Keratinocyte (primary cell): ENCODE results near the gene PDE4C. TPM values are rescaled to one million over a fixed set of nuclear protein-coding genes. Genes with fewer than 3 reads are reported as not detected.

Source experiments
- DNase-seq: peaks from one replicate; pipeline ENCODE4 v3.0.0-alpha.2; 2011; ENCODE audit warnings: low read depth, missing footprints, low spot score
- FAIRE-seq: peaks from 2 replicates; lab custom pipeline; 2011; peaks lifted over from hg19 to GRCh38; lab: Jason Lieb, UNC
- H2AFZ ChIP-seq: 2 replicates; pipeline ENCODE4 v1.6.0; 2012; ENCODE audit warnings: low read length, control low read depth, inconsistent platforms; ENCODE audit not compliant: control insufficient read depth
- H3K27ac ChIP-seq: 2 replicates; pipeline ENCODE4 v1.5.1; 2011; ENCODE audit warnings: low read length; ENCODE audit not compliant: control insufficient read depth, insufficient read depth
- H3K27me3 ChIP-seq: 3 replicates; pipeline ENCODE4 v1.6.0; 2011; ENCODE audit warnings: low read length; ENCODE audit not compliant: control insufficient read depth, insufficient read depth; ENCODE audit errors: extremely low read depth
- H3K36me3 ChIP-seq, 2 experiments: 2 replicates in 1 of 2; 3 replicates in 1 of 2; pipeline ENCODE4 v1.5.1; 2011; ENCODE audit warnings: low read length in 2 of 2, mild to moderate bottlenecking in 1 of 2; ENCODE audit not compliant: control insufficient read depth in 2 of 2, insufficient read depth in 2 of 2; ENCODE audit errors: extremely low read depth in 1 of 2
- H3K4me1 ChIP-seq: 3 replicates; pipeline ENCODE4 v1.5.1; 2011; ENCODE audit warnings: low read length; ENCODE audit not compliant: control insufficient read depth, insufficient read depth; ENCODE audit errors: extremely low read depth
- H3K4me2 ChIP-seq: 3 replicates; pipeline ENCODE4 v1.6.0; 2011; ENCODE audit warnings: low read depth, low read length; ENCODE audit not compliant: control insufficient read depth, insufficient read depth; ENCODE audit errors: extremely low read depth
- H3K4me3 ChIP-seq, 3 experiments: fragments of 200-600 bp in 1 of 3; sonication (generic) in 1 of 3; 2 replicates in 2 of 3; 3 replicates in 1 of 3; pipeline ENCODE4 v1.5.1; 2011 to 2016; ENCODE audit warnings: low read length in 3 of 3, mild to moderate bottlenecking in 3 of 3, control low read depth in 2 of 3, inconsistent platforms in 1 of 3, low read depth in 1 of 3, mixed read lengths in 1 of 3, mixed run types in 1 of 3, moderate library complexity in 1 of 3; ENCODE audit not compliant: control insufficient read depth in 2 of 3, insufficient read depth in 2 of 3; ENCODE audit errors: extremely low read depth in 1 of 3
- H3K79me2 ChIP-seq: 2 replicates; pipeline ENCODE4 v1.6.0; 2012; ENCODE audit warnings: low read length; ENCODE audit not compliant: control insufficient read depth, insufficient read depth
- H3K9ac ChIP-seq: 3 replicates; pipeline ENCODE4 v1.6.0; 2011; ENCODE audit warnings: low read length; ENCODE audit not compliant: control insufficient read depth, insufficient read depth; ENCODE audit errors: extremely low read depth
- H3K9me1 ChIP-seq: 3 replicates; pipeline ENCODE4 v1.6.0; 2011; ENCODE audit warnings: low read length; ENCODE audit not compliant: control insufficient read depth, insufficient read depth; ENCODE audit errors: extremely low read depth
- H3K9me3 ChIP-seq: 2 replicates; pipeline ENCODE4 v1.5.1; 2012; ENCODE audit warnings: low read depth, low read length; ENCODE audit not compliant: control insufficient read depth
- H4K20me1 ChIP-seq: 3 replicates; pipeline ENCODE4 v1.6.0; 2011; ENCODE audit warnings: low read length; ENCODE audit not compliant: control insufficient read depth, insufficient read depth; ENCODE audit errors: extremely low read depth
- EZH2 ChIP-seq: IDR thresholded peaks from one replicate; pipeline ENCODE4 v1.6.1; 2012; ENCODE audit warnings: inconsistent platforms, mild to moderate bottlenecking, low read length, moderate library complexity
- dilution Hi-C: fragments of 300-500 bp; cut with MboI; formaldehyde crosslinking; loops from one replicate; pipeline ENCODE4 v1.7.0; 2020; ENCODE audit warnings: low sequenced_read_pairs; ENCODE audit not compliant: extremely low pct_ligation_motif_present
- polyA plus RNA-seq, 5 experiments: library from polyadenylated mRNA; depleted of rRNA in 3 of 5; stranded (reverse) in 3 of 5; stranded (forward) in 1 of 5; unstranded in 1 of 5; fragments of >200 nt; gene quantifications; 1 replicate in 1 of 5; 2 replicates in 3 of 5; 3 replicates in 1 of 5; pipeline versions ENCODE4 v1.2.1 to v1.2.3, GENCODE V29; 2011 to 2012; ENCODE audit warnings: missing spikeins in 2 of 5, low read depth in 1 of 5, low replicate concordance in 1 of 5
- TF ChIP-seq, protein P1 (sequence below), 3 experiments: IDR thresholded peaks in 1 of 3; conservative IDR thresholded peaks in 1 of 3; optimal IDR thresholded peaks in 1 of 3; 2 replicates in 2 of 3; 3 replicates in 1 of 3; pipeline versions ENCODE3 to v1.5.1; 2011; ENCODE audit warnings: low read length in 3 of 3, mild to moderate bottlenecking in 3 of 3, moderate library complexity in 2 of 3, control low read depth in 1 of 3, inconsistent platforms in 1 of 3; ENCODE audit not compliant: insufficient read depth in 2 of 3; ENCODE audit errors: extremely low read depth in 1 of 3

The PDE4C gene
- polyA plus RNA-seq, 1 donor (not counting 4 experiments of a cell fraction or from before 2014, with no cell fraction given), result not detected

DNA sequence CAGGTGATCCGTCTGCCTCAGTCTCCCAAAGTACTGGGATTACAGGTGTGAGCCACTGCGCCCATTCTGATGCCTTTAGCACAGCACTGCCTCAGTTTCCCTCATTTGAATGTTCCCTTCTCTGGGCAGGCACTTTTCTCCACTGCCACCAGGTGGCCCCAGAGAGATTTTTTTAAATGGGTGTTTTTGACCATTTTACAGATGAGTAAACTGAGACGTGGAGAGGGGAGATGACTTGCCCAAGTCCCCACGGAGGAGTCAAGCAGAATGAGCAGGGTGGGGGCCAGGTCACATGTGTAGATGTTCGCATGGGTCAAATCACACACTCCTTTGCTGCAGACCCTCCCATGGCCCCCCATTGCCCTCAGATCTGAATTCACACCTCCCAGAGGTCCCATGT, 3.2 kb upstream of the PDE4C start:
- H3K4me3 ChIP-seq, result no peak overlapping the region
- no peak overlapping the region for H3K9ac ChIP-seq
- H3K9me1 ChIP-seq, result no peaks in the 10 kb centered on the region
- no peak overlapping the region for H2AFZ ChIP-seq
- dilution Hi-C loops, result no loop called here
- H3K27me3 ChIP-seq, result peaks cover 41% of the 10 kb centered on the region
- peaks cover 4% of the 10 kb centered on the region for H3K4me1 ChIP-seq
- TF ChIP-seq, protein P1, sequence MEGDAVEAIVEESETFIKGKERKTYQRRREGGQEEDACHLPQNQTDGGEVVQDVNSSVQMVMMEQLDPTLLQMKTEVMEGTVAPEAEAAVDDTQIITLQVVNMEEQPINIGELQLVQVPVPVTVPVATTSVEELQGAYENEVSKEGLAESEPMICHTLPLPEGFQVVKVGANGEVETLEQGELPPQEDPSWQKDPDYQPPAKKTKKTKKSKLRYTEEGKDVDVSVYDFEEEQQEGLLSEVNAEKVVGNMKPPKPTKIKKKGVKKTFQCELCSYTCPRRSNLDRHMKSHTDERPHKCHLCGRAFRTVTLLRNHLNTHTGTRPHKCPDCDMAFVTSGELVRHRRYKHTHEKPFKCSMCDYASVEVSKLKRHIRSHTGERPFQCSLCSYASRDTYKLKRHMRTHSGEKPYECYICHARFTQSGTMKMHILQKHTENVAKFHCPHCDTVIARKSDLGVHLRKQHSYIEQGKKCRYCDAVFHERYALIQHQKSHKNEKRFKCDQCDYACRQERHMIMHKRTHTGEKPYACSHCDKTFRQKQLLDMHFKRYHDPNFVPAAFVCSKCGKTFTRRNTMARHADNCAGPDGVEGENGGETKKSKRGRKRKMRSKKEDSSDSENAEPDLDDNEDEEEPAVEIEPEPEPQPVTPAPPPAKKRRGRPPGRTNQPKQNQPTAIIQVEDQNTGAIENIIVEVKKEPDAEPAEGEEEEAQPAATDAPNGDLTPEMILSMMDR (optimal IDR thresholded peaks at IDR 0.05 in 1 of 3, IDR thresholded peaks at IDR 0.05 in 1 of 3, conservative IDR thresholded peaks at IDR 0.05 in 1 of 3; ENCODE audit: extremely low read depth in 1 of 3, insufficient read depth in 2 of 3, low read length in 3 of 3), result peak; percentile 27 to 52 (median 46)
- TF ChIP-seq EZH2, result no peak
- H3K27ac ChIP-seq, result no peak overlapping the region
- H4K20me1 ChIP-seq, result no peaks in the 10 kb centered on the region
- H3K36me3 ChIP-seq, result no peaks in the 10 kb centered on the region
- FAIRE-seq, result no peak
- H3K4me2 ChIP-seq, result no peak overlapping the region
- H3K79me2 ChIP-seq, result no peaks in the 10 kb centered on the region
- no peak for DNase-seq
- H3K9me3 ChIP-seq, result no peaks in the 10 kb centered on the region

DNA sequence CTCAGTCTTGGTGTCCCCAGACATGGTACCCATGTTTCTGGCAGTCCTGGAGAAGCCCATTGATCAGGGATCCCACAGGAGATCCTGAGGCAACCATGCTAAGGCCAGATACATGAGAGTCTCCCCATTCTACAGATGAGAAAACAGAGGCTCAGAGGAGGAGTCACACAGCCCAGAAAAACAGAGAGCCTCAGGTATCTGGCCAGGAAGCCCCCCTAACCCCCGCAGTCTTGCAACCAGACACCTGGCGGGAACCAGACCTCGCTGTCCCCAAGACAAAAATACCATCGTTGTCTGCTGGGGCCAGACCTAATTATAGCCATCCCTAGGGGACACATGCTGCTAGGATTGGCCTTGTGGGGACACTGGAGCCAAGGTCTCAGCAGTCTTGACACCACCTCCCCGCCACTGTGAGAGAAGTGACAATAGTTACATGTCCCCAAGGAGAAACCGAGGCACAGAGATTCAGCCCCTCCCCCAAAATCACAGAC, 1.6 kb upstream of the PDE4C start:
- no peak overlapping the region for H3K9ac ChIP-seq
- TF ChIP-seq EZH2, result no peak
- TF ChIP-seq, protein P1 (optimal IDR thresholded peaks at IDR 0.05 in 1 of 3, IDR thresholded peaks at IDR 0.05 in 1 of 3, conservative IDR thresholded peaks at IDR 0.05 in 1 of 3; ENCODE audit: extremely low read depth in 1 of 3, insufficient read depth in 2 of 3, low read length in 3 of 3), result no peak
- no peaks in the 10 kb centered on the region for H3K9me1 ChIP-seq
- no peaks in the 10 kb centered on the region for H3K9me3 ChIP-seq
- dilution Hi-C loops, result no loop called here
- no peaks in the 10 kb centered on the region for H3K79me2 ChIP-seq
- H3K4me1 ChIP-seq, result peaks cover 7% of the 10 kb centered on the region
- no peaks in the 10 kb centered on the region for H3K36me3 ChIP-seq
- peaks cover 41% of the 10 kb centered on the region for H3K27me3 ChIP-seq
- no peak overlapping the region for H3K4me3 ChIP-seq
- FAIRE-seq, result no peak
- no peaks in the 10 kb centered on the region for H4K20me1 ChIP-seq
- H3K4me2 ChIP-seq, result no peak overlapping the region
- DNase-seq, result no peak
- H2AFZ ChIP-seq, result no peak overlapping the region
- H3K27ac ChIP-seq, result no peak overlapping the region
